Right lobe of liver (tissue), 4 donors: ENCODE data around the gene TNFRSF1A.

ENCODE experiments used
- POLR2A ChIP-seq: fragments of 450-650 bp; IDR thresholded peaks from one replicate; pipeline ENCODE4 v1.6.1; 2017; ENCODE audit warnings: antibody characterized with exemption, mild to moderate bottlenecking
- TF ChIP-seq, protein P1 (sequence below), 4 donors: fragments of 200-600 bp in 3 of 4; fragments of 450-650 bp in 1 of 4; IDR thresholded peaks; one replicate each; pipeline versions ENCODE4 v1.5.1 to v1.8.0; 2016 to 2022; ENCODE audit warnings: antibody characterized with exemption in 4 of 4, mild to moderate bottlenecking in 2 of 4
- donor health status: DM: no; HTN: no; CAD: no.
- donor health status: DM: no; HTN: no; CAD: no.
- donor health status: DM: no; HTN: yes; CAD: no.

DNA sequence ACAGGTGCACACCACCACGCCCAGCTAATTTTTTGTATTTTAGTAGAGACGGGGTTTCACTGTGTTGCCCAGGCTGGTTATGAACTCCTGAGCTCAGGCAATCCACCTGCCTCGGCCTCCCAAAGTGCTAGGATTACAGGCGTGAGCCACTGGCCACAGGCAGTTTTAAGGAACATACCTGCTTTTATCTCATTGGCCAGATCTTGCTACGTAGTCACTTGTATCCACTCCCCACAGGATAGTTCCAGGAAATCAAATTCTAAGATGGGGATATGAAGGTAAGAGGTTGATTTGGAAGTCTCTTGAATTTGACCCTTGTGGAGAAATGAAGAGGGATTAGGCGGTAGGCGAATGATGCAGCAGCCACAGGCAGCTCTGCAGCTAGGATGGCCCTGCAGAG, 40.2 kb downstream of the TNFRSF1A start:
- TF ChIP-seq, protein P1, sequence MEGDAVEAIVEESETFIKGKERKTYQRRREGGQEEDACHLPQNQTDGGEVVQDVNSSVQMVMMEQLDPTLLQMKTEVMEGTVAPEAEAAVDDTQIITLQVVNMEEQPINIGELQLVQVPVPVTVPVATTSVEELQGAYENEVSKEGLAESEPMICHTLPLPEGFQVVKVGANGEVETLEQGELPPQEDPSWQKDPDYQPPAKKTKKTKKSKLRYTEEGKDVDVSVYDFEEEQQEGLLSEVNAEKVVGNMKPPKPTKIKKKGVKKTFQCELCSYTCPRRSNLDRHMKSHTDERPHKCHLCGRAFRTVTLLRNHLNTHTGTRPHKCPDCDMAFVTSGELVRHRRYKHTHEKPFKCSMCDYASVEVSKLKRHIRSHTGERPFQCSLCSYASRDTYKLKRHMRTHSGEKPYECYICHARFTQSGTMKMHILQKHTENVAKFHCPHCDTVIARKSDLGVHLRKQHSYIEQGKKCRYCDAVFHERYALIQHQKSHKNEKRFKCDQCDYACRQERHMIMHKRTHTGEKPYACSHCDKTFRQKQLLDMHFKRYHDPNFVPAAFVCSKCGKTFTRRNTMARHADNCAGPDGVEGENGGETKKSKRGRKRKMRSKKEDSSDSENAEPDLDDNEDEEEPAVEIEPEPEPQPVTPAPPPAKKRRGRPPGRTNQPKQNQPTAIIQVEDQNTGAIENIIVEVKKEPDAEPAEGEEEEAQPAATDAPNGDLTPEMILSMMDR (IDR thresholded peaks at IDR 0.05) = no peak
- TF ChIP-seq POLR2A = no peak
